Brain microvascular endothelial cell (primary cell): Measurements from ENCODE around the gene STAU1.

Experiments used
- DNase-seq: peaks from one replicate; pipeline ENCODE4 v3.0.0-alpha.2; 2020
- H3K27ac ChIP-seq: fragments of 250-450 bp; sonication (Bioruptor Pico); 2 replicates; pipeline ENCODE4 v1.5.1; 2020; ENCODE audit warnings: mild to moderate bottlenecking, moderate library complexity
- H3K27me3 ChIP-seq: fragments of 250-450 bp; sonication (Bioruptor Pico); replicated peaks from 2 replicates; pipeline ENCODE4 v1.5.1; 2020; ENCODE audit warnings: mild to moderate bottlenecking
- H3K36me3 ChIP-seq: fragments of 250-450 bp; sonication (Bioruptor Pico); replicated peaks from 2 replicates; pipeline ENCODE4 v1.5.1; 2020; ENCODE audit warnings: mild to moderate bottlenecking
- H3K4me3 ChIP-seq: 2 replicates; pipeline ENCODE4 v1.5.1; 2011; ENCODE audit warnings: low read depth, mild to moderate bottlenecking, control low read depth, low read length, moderate library complexity
- CTCF ChIP-seq: IDR thresholded peaks from 2 replicates; pipeline ENCODE4 v1.5.1; 2011; ENCODE audit warnings: low read depth, mild to moderate bottlenecking, moderate library complexity, low read length, control low read depth, inconsistent platforms; ENCODE audit errors: missing control alignments
- in situ Hi-C: cut with HindIII; loops from 2 replicates; pipeline ENCODE4 v1.10.0; 2017; ENCODE audit warnings: low sequenced_read_pairs, low pct_ligation_motif_present

The STAU1 gene

GRCh38 chr20:49151436-49151835 lies 36.7 kb downstream of the STAU1 start:
- no peak overlapping the region for H3K27ac ChIP-seq
- no peak for TF ChIP-seq CTCF
- H3K36me3 ChIP-seq = peaks cover 23% of the 10 kb centered on the region
- DNase-seq = no peak
- no peaks in the 10 kb centered on the region for H3K27me3 ChIP-seq
- in situ Hi-C loops = no loop called here
- H3K4me3 ChIP-seq = no peak overlapping the region

DNA sequence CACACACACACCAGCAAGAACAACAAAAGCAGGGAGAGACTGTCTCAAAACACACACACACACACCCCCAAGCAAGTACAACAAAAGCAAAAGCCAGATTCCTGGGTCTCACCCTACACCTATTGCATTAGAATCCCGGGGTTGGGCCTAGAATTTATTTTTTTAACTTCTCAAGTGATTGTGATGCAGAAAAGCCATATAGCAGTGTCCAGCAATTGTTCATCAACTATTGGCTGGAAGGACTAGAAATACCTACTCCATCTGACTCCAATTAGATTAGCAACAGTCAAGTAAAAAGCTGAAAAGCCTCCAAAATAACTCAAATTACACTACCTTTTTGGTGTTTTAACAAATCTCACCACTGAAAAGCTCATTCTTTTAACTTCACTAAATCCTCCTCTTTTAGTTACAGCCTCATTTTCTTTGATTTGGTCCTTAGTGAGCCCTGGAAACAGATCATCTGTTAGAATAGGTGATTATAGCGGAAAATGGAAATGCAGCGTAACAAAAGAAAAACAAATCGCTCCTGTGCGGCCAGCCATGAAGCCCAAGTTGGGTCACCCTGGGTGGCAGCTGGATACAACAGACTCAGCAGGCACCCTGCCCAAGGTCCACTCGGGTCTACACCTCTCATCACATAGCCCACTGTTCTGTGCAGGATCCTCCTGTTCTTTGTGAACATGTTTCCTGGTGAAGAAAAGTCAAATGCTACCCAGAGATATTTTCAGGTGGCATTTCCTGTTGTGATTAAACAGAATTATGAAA lies 38.7 kb downstream of the STAU1 start:
- in situ Hi-C loops = no loop called here
- Histone ChIP-seq H3K36me3 (peaks cover 25% of the 10 kb centered on the region), H3K27me3 (no peaks in the 10 kb centered on the region), H3K27ac (no peak overlapping the region), H3K4me3 (no peak overlapping the region)
- no peak for TF ChIP-seq CTCF
- DNase-seq = no peak

GRCh38 chr20:49148601-49149000 lies 39.5 kb downstream of the STAU1 start:
- no peak for TF ChIP-seq CTCF
- H3K27ac ChIP-seq = no peak overlapping the region
- DNase-seq = no peak
- in situ Hi-C loops = no loop called here
- no peak overlapping the region for H3K4me3 ChIP-seq
- no peaks in the 10 kb centered on the region for H3K27me3 ChIP-seq
- peaks cover 33% of the 10 kb centered on the region for H3K36me3 ChIP-seq

DNA sequence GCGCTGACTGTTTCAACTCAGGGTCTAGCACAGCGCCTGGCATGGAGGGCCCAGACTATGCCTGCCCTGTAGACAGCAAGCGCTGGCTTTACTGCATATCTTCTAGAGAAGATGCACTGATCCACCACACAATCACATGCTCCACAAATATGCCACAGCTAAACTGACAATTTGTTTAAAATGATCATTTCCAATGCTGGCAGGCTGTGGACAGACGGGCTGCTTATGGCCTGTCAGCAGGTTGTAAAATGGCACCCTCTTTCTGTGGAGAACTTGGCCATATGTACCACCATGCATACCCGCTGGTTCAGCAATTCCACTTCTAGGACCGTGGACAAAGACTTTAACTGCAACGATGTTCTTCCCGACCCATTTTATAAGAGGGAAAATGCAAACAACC lies 40.8 kb downstream of the STAU1 start:
- Histone ChIP-seq H3K27me3 (no peaks in the 10 kb centered on the region), H3K4me3 (no peak overlapping the region), H3K36me3 (peaks cover 33% of the 10 kb centered on the region), H3K27ac (no peak overlapping the region)
- in situ Hi-C loops = no loop called here
- TF ChIP-seq CTCF = no peak
- DNase-seq = no peak

DNA sequence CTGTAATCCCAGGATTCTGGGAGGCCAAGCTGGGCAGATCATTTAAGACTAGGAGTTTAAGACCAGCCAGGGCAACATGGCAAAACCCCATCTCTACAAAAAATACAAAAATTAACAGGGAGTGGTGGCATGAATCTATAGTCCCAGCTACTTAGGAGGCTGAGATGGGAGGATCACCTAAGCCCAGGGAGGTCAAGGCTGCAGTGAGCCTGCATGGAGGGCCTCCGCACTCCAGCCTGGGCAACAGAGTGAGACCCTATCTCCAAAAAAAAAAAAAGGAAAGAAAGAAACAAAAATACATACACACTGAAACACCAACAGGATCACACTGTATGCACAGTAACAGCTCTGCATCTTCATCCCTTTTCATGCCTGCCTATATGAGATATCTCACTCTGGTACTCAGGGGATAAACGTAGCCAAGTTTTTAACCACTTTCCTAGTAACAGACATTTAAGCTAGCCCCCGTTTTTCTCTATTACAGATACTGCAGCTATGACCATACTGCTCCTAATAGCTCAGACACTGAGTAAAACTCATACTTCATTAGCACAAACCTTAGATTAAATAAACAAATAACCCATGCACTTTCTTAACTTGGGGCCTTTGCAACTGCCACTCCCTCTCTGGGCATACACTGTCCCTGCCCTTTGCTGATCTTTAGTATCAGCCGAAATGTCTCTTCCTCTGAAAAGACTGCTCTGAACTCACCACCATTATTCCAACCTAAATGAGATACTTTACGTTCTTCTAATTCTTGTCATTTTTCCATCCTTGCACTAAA lies 41.5 kb downstream of the STAU1 start:
- DNase-seq = no peak
- H3K27ac ChIP-seq = no peak overlapping the region
- no peaks in the 10 kb centered on the region for H3K27me3 ChIP-seq
- no peak for TF ChIP-seq CTCF
- in situ Hi-C loops = no loop called here
- H3K4me3 ChIP-seq = no peak overlapping the region
- H3K36me3 ChIP-seq = peaks cover 29% of the 10 kb centered on the region
